ENCODE data around the gene ENTHD1. TPM values are rescaled to one million over a fixed set of nuclear protein-coding genes. Genes with fewer than 3 reads are reported as not detected.

ENTHD1 gene
- total and polyA plus RNA-seq, 9 of the 15 experiments (the other 6 are each of a cell fraction or from before 2014, with no cell fraction given) = 0.13 to 0.98 (median 0.35) TPM

GRCh38 chr22:39900306-39901227 lies 7.0 kb upstream of the ENTHD1 start, which contains the start of gene GRAP2 (continued):
- TF ChIP-seq, protein P1, sequence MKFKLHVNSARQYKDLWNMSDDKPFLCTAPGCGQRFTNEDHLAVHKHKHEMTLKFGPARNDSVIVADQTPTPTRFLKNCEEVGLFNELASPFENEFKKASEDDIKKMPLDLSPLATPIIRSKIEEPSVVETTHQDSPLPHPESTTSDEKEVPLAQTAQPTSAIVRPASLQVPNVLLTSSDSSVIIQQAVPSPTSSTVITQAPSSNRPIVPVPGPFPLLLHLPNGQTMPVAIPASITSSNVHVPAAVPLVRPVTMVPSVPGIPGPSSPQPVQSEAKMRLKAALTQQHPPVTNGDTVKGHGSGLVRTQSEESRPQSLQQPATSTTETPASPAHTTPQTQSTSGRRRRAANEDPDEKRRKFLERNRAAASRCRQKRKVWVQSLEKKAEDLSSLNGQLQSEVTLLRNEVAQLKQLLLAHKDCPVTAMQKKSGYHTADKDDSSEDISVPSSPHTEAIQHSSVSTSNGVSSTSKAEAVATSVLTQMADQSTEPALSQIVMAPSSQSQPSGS (CRISPR knock-in tag; IDR thresholded peaks at IDR 0.05) = no peak

- no peak overlapping the region for H3K27ac ChIP-seq (ENCODE audit: extremely low read depth, low read depth, low read length)
- H3K27me3 ChIP-seq (ENCODE audit: control insufficient read depth in 2 of 2, insufficient read depth in 2 of 2, low read length in 2 of 2) = no peaks in the 10 kb centered on the region
- H3K9ac ChIP-seq (ENCODE audit: insufficient read depth in 1 of 2, low read depth in 2 of 2, low read length in 2 of 2) = no peak overlapping the region
- H3K4me2 ChIP-seq (ENCODE audit: insufficient read depth, low read length) = no peak overlapping the region
- H4K20me1 ChIP-seq (replicated peaks; ENCODE audit: control insufficient read depth, insufficient read depth, low read length) = no peaks in the 10 kb centered on the region
- peak overlapping the region; percentile 20; the same call in 1 of the 2 replicates for H2AFZ ChIP-seq (ENCODE audit: low read depth, low read length)
- ATAC-seq = no peak
- ChIA-PET POLR2A (interaction anchor here (1.0 kb wide), 1 partner anchor 13 kb away, joined by 3 read pairs; no protein-coding TSS in a partner anchor), CTCF (ENCODE audit: low intra/inter-chr PET ratio) (no interaction called here)
- H3K9me3 ChIP-seq (replicated peaks; ENCODE audit: control insufficient read depth, insufficient read depth, low read depth, low read length) = no peaks in the 10 kb centered on the region
- TF ChIP-seq SMAD4 (CRISPR knock-in tag; conservative IDR thresholded peaks at IDR 0.05) = no peak
- TF ChIP-seq PKNOX1 (IDR thresholded peaks at IDR 0.05) = peak; percentile 75
- 0 out of 2 replicates have a peak, but pooled peaks have one; percentile 14 for TF ChIP-seq MEF2A (IDR thresholded peaks at IDR 0.05; ENCODE audit: control insufficient read depth, low read depth, low read length)
- FAIRE-seq = peak; percentile 26
- H3K36me3 ChIP-seq (ENCODE audit: control insufficient read depth, insufficient read depth, low read length) = no peaks in the 10 kb centered on the region
- no TSS peak for BruUV-seq (replicated peaks)
- H3K9me1 ChIP-seq (ENCODE audit: control insufficient read depth, insufficient read depth, low read length) = no peaks in the 10 kb centered on the region
- H3K4me3 ChIP-seq = no peak overlapping the region
- no peak for DNase-seq (ENCODE audit: extremely low read depth in 1 of 4, low spot score in 3 of 4)
- in situ Hi-C loops (cut with MboI) = no loop called here
- peaks cover 31% of the 10 kb centered on the region; the same call in 2 of the 3 replicates for H3K79me2 ChIP-seq (ENCODE audit: control insufficient read depth, insufficient read depth, low read length)
- 42% methylated on average over 2 of the region's 2 CpGs for WGBS (ENCODE audit: insufficient coverage, low coverage, missing lambda C conversion rate)
- H3K4me1 ChIP-seq (replicated peaks in 1 of 2; ENCODE audit: control insufficient read depth in 2 of 2, insufficient read depth in 2 of 2, low read length in 2 of 2) = peaks cover 0 to 9% of the 10 kb centered on the region in 2 experiments; a peak in 2 of 5 replicates
- intact Hi-C loops (cut with micrococcal nuclease) = no loop called here
Measured at GRCh38 chr22:39898997-39899396, 5.4 kb upstream of the ENTHD1 start.

Measured in K562 (cell line).